GM19238 (cell line): ENCODE measurements around the gene LRRC27.
"Not testable (repeated sequence)": the region's sequence is repeated elsewhere in the genome, so short reads cannot be mapped to it uniquely, and the experiment has no call there.

ENCODE experiments used
- DNase-seq: peaks from one replicate; pipeline ENCODE4 v3.0.0; 2011; ENCODE audit warnings: low spot score; ENCODE audit not compliant: insufficient read length

Gene LRRC27

GRCh38 chr10:132374176-132374575, 42.2 kb downstream of the LRRC27 start:
- no peak for DNase-seq

GRCh38 chr10:132374612-132375011, 42.6 kb downstream of the LRRC27 start:
- DNase-seq: no peak

DNA sequence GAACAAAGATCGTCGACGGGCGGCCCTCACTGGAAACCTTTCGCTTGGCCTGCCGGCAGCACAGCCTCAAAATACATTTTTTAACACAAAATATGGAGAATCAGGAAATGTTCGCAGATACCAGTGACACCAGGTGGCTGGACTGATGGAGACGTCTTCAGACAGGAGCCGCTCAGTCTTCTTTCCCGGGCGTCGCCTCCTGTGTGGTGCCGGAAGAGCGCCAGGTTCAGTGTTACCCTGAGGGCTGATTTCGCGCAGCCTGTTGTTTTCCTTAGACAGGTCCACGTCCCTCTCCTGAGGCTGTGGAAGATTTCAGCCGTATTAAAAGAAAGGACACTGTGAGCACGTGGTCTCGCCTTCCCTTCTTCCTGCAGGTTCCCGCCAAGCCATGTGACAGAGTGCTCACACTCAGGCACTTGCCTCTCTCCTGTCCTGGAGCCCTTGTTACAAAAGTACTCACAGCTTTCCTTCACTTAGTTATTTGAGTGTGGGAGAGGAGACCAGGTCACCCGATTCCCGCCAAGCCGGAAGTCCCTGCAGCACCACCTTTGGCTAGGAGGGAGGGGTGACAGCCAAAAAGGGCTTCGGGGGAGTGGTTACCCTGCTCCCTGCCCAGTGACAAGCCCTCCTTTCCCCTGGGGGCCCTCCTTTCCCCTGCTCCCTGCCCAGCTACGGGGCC, 43.3 kb downstream of the LRRC27 start:
- DNase-seq: no peak

DNA sequence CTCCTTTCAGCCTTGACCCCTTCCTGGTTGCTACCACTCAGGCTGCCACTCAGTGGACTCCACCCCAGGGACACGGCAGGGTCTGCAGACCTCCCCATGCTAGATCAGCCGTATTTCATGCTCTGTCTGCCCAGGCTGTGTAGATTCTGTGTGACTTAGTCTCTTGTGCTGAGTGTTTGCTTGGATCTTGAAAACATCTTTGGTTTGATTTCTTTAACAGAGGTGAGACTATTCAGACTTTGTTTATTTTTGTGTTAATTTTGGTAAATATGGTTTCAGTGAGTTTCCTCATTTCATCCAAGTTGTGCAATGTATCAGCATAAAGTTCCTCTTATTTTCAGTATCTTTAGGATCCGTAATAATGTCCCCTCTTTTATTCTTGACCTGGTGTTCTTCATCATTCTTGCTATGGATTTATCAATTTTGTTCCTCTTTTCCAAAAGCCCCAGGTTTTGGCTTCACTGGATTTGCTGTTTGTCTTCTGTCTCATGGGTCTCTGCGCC, 43.9 kb downstream of the LRRC27 start:
- DNase-seq: no peak

GRCh38 chr10:132376394-132376851, 44.4 kb downstream of the LRRC27 start:
- no peak for DNase-seq

DNA sequence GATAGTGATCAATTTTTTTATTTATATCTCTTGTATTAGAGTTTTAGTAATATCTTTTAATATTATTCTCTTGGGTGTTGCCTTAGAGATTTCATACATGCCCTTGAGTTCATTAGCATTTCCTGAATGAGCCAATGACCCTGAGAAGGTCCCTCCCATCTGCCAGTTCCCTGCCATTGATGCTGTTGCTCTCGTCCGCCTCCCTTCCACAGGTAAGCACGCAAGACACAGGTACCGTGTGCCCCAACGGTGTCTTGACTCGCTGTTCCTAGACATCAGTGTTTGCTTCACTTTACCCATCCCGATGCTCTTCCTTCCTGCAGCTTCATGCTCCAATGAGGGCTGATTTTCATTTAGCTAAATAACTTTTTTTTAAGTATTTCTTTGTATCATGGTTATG, 45.3 kb downstream of the LRRC27 start:
- DNase-seq: no peak

DNA sequence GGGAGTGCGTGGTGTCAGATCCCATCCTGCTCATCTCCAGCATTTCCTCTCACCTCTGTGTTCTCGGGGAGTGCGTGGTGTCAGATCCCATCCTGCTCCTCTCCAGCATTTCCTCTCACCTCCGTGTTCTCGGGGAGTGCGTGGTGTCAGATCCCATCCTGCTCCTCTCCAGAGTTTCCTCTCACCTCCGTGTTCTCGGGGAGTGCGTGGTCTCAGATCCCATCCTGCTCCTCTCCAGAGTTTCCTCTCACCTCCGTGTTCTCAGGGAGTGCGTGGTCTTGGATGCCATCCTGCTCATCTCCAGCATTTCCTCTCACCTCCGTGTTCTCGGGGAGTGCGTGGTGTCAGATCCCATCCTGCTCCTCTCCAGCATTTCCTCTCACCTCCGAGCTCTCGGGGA, 47.0 kb downstream of the LRRC27 start:
- DNase-seq: not testable (repeated sequence)

GRCh38 chr10:132380986-132381385, 49.0 kb downstream of the LRRC27 start:
- DNase-seq: not testable (repeated sequence)

GRCh38 chr10:132381741-132382140, 49.7 kb downstream of the LRRC27 start:
- no peak for DNase-seq

DNA sequence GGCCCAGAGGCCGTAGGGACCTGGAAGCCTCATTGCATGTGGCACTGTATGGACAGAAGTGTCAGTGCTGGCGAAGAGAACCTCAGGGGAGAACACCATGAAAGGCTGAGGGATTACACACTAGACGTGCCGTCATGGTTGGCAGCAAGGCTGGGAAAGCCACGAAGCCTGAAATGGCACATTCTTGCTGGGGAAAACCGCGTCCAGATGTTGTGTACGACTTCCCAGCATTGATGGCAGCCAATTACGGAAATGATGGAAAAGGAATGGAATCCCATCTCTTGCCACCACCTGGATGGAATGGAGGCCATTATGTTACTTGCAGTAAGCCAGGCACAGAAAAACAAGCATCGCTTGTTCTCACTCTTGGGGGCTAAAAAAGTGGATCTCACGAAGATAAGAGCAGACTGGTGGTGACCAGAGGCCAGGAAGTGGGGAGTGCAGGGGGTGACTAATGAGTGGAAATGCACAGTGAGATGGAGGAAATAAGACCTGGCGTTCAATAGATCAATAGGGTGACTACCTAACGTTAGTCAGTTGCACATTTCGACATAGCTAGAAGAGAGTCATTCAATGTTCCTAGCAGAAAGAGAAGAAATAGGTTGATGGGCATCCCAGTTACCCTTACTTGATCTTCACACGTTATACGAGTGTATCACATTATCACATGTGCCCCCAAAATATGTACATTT, 50.4 kb downstream of the LRRC27 start:
- no peak for DNase-seq

- no peak for DNase-seq
Observed at GRCh38 chr10:132383101-132383500, 51.1 kb downstream of the LRRC27 start.

DNA sequence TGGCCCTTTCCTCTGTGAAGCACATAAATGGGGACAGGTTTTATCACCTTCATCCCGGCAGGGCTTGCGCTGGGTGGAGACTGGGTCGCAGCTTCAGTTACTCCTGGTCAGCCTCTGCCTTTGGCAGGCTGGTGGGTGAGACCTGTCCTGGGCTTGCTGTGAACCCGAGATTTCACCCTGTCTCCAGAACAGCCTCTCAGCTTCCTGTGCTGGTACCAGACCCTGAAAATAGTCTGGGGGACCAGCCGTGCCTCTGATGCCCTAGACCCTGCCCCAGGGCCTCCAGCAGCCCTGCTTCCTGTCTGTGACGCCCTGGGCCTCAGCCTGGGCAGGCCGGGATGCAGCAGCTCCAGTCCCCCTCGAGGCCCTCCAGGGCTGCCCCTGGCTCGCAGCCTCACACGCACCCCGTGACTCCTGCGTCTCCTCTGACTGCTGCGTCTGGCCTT, 51.8 kb downstream of the LRRC27 start:
- no peak for DNase-seq

DNA sequence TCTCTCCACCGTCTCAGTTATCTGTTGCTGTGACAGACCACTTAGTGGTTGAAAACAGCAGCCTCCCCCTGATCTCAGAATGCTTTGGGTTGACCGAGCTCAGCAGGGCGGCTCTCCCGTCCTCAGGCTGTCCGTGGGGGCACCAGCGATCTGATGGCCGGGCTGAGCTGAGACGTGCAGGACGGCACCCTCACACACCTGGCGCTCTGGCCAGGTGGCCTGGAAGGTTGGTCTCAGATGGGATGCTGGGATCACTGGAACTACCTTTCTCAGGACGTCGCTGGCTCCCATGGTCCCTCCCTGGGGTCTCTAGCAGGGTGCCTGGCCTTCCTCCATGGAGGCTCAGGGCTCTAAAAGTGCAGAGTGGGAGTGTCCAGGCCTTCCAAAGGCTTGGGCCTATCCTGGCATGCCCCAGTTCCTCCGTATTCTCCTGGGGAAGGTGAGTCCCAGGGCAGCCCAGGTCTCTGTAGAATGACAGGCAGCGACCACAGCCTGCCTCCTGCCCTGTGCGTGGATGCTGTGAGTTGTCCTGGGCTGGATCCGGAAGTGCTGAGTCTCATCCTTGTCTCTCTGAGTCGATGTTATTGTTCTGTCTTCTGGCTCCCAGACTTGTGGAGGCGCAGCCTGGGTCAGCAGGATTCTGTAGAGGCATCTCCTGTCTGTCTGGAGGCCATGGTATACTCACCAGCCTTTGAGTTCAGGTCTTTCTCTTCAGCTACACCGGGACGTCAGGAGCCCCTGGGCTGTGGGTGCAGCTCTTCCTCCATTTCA, 52.8 kb downstream of the LRRC27 start:
- no peak for DNase-seq

GRCh38 chr10:132385389-132385667, 53.3 kb downstream of the LRRC27 start:
- no peak for DNase-seq

- no peak for DNase-seq
Observed at GRCh38 chr10:132385721-132386418, 53.9 kb downstream of the LRRC27 start.

GRCh38 chr10:132386419-132386831, 54.4 kb downstream of the LRRC27 start:
- no peak for DNase-seq

DNA sequence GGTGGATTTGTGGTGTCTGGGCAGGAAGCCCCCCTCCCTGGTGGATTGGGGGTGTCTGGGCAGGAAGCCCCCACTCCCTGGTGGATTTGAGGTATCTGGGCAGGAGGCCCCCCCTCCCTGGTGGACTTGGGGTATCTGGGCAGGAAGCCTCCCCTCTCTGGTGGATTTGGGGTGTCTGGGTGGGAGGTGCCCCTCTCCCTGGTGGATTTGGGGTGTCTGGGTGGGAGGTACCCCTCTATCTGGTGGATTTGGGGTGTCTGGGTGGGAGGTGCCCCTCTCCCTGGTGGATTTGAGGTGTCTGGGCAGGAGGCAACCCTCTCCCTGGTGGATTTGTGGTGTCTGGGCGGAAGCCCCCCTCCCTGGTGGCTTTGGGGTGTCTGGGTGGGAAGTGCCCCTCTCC, 54.9 kb downstream of the LRRC27 start:
- not testable (repeated sequence) for DNase-seq

GRCh38 chr10:132387764-132388210, 55.8 kb downstream of the LRRC27 start:
- peak; percentile 91 for DNase-seq

DNA sequence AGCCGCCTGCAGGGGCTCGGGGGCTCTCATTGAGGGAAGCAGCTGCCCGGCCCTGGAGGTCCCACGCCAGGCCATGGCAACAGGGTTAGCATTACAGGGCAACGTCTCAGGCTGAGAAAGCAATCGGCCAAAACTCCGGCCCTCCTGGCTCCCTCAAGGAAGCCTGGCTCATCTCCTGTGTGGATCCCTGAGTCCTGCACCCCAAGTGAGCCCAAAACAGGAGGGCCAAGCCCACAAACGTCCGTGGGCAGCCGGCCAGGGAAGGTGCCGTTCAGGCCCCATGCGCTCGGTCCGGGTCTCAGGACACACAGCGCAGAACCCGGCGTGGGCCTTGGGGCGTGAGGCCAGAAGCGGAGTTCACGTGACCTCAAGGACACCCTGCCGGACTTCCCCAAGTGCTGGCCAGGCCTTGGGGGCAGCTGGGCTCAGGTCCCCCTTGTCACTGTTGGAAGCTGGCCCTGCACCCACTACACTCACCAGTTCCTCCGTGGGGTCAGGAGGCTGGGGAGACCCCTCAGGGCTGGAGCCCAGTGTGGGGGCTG, 57.0 kb downstream of the LRRC27 start:
- no peak for DNase-seq

DNA sequence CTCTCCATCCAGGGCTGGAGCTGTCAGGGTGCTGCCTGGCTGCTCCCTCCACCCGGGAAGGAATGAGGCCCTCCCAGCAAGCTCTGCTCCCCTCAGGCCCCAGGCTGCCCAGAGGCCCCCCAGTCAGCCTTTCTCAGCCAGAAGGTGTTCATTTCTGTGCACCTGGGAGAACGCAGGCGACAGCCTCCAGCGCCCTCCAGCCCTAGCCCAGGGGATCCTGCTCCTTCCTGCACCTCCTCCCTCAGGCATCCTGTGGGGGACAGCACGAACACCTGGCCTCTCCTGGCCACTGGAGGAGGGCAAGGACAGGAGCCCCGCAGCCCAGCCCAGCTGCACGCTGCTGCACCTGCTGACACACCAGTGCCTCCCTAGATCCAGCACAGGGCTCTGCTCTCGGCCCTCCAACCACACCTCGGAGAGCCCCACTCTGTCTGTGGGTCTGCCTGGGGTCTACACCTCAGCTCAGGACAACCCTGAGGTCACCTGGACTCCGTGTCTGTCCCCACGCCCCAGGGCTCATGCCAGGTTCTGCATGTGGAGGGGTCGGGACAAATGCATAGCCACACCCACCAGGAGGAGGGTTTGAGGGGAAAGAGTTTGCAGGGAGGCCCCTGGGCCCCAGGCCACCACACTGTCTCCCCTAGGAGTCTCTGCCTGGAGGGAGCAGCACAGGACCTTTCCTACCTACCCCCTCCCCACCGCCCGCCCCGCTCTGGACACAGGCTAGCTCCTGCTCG, 57.6 kb downstream of the LRRC27 start:
- no peak for DNase-seq
